Neural crest cell (in vitro differentiated cells): ENCODE measurements around the gene RPL22L1. TPM values are rescaled to one million over a fixed set of nuclear protein-coding genes. Genes with fewer than 3 reads are reported as not detected.
"Not testable (repeated sequence)": the region's sequence is repeated elsewhere in the genome, so short reads cannot be mapped to it uniquely, and the experiment has no call there.

Source experiments
- DNase-seq: peaks from one replicate; pipeline ENCODE4 v3.0.0; 2021; ENCODE audit warnings: low read depth, mixed read lengths, low spot score
- H3K27ac Mint-ChIP-seq: one replicate; pipeline ENCODE4 v1.8.0; 2021; ENCODE audit warnings: mild to moderate bottlenecking, mixed read lengths; ENCODE audit not compliant: unreplicated experiment
- H3K27me3 Mint-ChIP-seq: 2 replicates; pipeline ENCODE4 v1.8.0; 2021; ENCODE audit warnings: low read depth, mild to moderate bottlenecking, mixed read lengths
- H3K36me3 Mint-ChIP-seq: 2 replicates; pipeline ENCODE4 v1.8.0; 2021; ENCODE audit warnings: low read depth, mild to moderate bottlenecking, mixed read lengths
- H3K4me1 Mint-ChIP-seq: 2 replicates; pipeline ENCODE4 v1.8.0; 2021; ENCODE audit warnings: mixed read lengths
- H3K4me3 Mint-ChIP-seq: one replicate; pipeline ENCODE4 v1.8.0; 2021; ENCODE audit warnings: mild to moderate bottlenecking, mixed read lengths
- H3K9me3 Mint-ChIP-seq: 2 replicates; pipeline ENCODE4 v1.8.0; 2021; ENCODE audit warnings: mixed read lengths
- CTCF ChIP-seq: fragments of 200-600 bp; sonication (generic); conservative IDR thresholded peaks from 2 replicates; pipeline ENCODE4 v1.5.0; 2021; ENCODE audit warnings: antibody characterized with exemption, mild to moderate bottlenecking
- total RNA-seq: library from RNA; stranded (reverse); gene quantifications from 2 replicates; pipeline ENCODE4 v1.2.1, GENCODE V29; 2021

The RPL22L1 gene
- total RNA-seq, 1 donor from 2014 or later, result 89.6 TPM

GRCh38 chr3:170889630-170890029 lies 19.6 kb upstream of the RPL22L1 start:
- peaks cover 5% of the 10 kb centered on the region for H3K36me3 Mint-ChIP-seq
- no peaks in the 10 kb centered on the region for H3K9me3 Mint-ChIP-seq
- H3K27ac Mint-ChIP-seq, result no peak overlapping the region
- DNase-seq, result no peak
- no peak overlapping the region for H3K4me3 Mint-ChIP-seq
- TF ChIP-seq CTCF, result no peak
- H3K4me1 Mint-ChIP-seq, result peaks cover under 1% of the 10 kb centered on the region
- H3K27me3 Mint-ChIP-seq, result no peaks in the 10 kb centered on the region

- no peak overlapping the region for H3K4me3 Mint-ChIP-seq
- no peaks in the 10 kb centered on the region for H3K27me3 Mint-ChIP-seq
- peaks cover 5% of the 10 kb centered on the region for H3K4me1 Mint-ChIP-seq
- no peak for TF ChIP-seq CTCF
- DNase-seq, result no peak
- H3K27ac Mint-ChIP-seq, result no peak overlapping the region
- peaks cover 5% of the 10 kb centered on the region for H3K36me3 Mint-ChIP-seq
- peaks cover 2% of the 10 kb centered on the region for H3K9me3 Mint-ChIP-seq
Measured at GRCh38 chr3:170889132-170889531, 19.1 kb upstream of the RPL22L1 start.

GRCh38 chr3:170884109-170884930 lies 14.3 kb upstream of the RPL22L1 start:
- H3K4me1 Mint-ChIP-seq, H3K9me3 Mint-ChIP-seq, DNase-seq, H3K27ac Mint-ChIP-seq, H3K36me3 Mint-ChIP-seq, H3K4me3 Mint-ChIP-seq, H3K27me3 Mint-ChIP-seq: not testable (repeated sequence)

- not testable (repeated sequence) for H3K27me3 Mint-ChIP-seq, DNase-seq, H3K4me1 Mint-ChIP-seq, H3K9me3 Mint-ChIP-seq, H3K4me3 Mint-ChIP-seq, H3K27ac Mint-ChIP-seq, H3K36me3 Mint-ChIP-seq
Measured at GRCh38 chr3:170878688-170879087, 8.7 kb upstream of the RPL22L1 start.

- H3K9me3 Mint-ChIP-seq, H3K4me3 Mint-ChIP-seq, H3K4me1 Mint-ChIP-seq, DNase-seq, H3K27me3 Mint-ChIP-seq, H3K36me3 Mint-ChIP-seq, H3K27ac Mint-ChIP-seq: not testable (repeated sequence)
Measured at GRCh38 chr3:170877311-170877710, 7.3 kb upstream of the RPL22L1 start.

- H3K27me3 Mint-ChIP-seq, result no peaks in the 10 kb centered on the region
- no peak for DNase-seq
- peaks cover 5% of the 10 kb centered on the region for H3K9me3 Mint-ChIP-seq
- H3K27ac Mint-ChIP-seq, result no peak overlapping the region
- no peak for TF ChIP-seq CTCF
- no peak overlapping the region for H3K4me3 Mint-ChIP-seq
- peaks cover 3% of the 10 kb centered on the region for H3K36me3 Mint-ChIP-seq
- H3K4me1 Mint-ChIP-seq, result no peaks in the 10 kb centered on the region
Measured at GRCh38 chr3:170876537-170876936, 6.5 kb upstream of the RPL22L1 start.

- Mint-ChIP-seq H3K36me3 (peaks cover 28% of the 10 kb centered on the region), H3K4me3 (peak overlapping the region; percentile 95), H3K27ac (peak overlapping the region; percentile 99), H3K4me1 (peaks cover 29% of the 10 kb centered on the region), H3K27me3 (no peaks in the 10 kb centered on the region), H3K9me3 (no peaks in the 10 kb centered on the region)
- no peak for DNase-seq
- no peak for TF ChIP-seq CTCF
Measured at GRCh38 chr3:170869239-170869590, 780 bp downstream of the RPL22L1 start.
